A549 (cell line): ENCODE data around the gene ITPA. TPM values are rescaled to one million over a fixed set of nuclear protein-coding genes. Genes with fewer than 3 reads are reported as not detected.
A peak's percentile ranks its signal among the peaks of the same experiment; 100 is the strongest.
"Not testable (repeated sequence)": the region's sequence is repeated elsewhere in the genome, so short reads cannot be mapped to it uniquely, and the experiment has no call there.

Experiments
- ATAC-seq, 2 experiments: fragments of 200-7000 bp in 1 of 2; fragments of >200 bp in 1 of 2; cut with Nextera tagmentation in 1 of 2; cut with Tn5 transposase in 1 of 2; 3 replicates each; pipeline versions ENCODE4 v1.8.0 to v1.9.1; 2018 to 2020; ENCODE audit warnings: mild to moderate bottlenecking in 1 of 2, moderate library complexity in 1 of 2
- CTCF ChIA-PET: fragments of 300-600 bp; sonication (Branson Sonifier 250); formaldehyde crosslinking; extraction: SDS; loops from one replicate; lab custom pipeline; 2021; ENCODE audit warnings: antibody characterized with exemption, inconsistent platforms; lab: Yijun Ruan, JAX
- POLR2A ChIA-PET: fragments of 350-600 bp; formaldehyde crosslinking; extraction: SDS; loops from one replicate; lab custom pipeline; 2021; ENCODE audit warnings: antibody characterized with exemption, inconsistent platforms; lab: Yijun Ruan, JAX
- DNase-seq, 2 experiments: peaks; one replicate each; pipeline versions ENCODE4 v3.0.0 to v3.0.0-alpha.2; 2011 to 2016; ENCODE audit warnings: low read depth in 1 of 2, low spot score in 1 of 2
- FAIRE-seq: peaks from 2 replicates; lab custom pipeline; 2011; peaks lifted over from hg19 to GRCh38; lab: Jason Lieb, UNC
- H3K27ac ChIP-seq, 2 experiments: fragments of >200 bp; sonication (Bioruptor Twin); formaldehyde crosslinking; 3 replicates each; pipeline ENCODE4 v1.5.1; 2016 to 2017
- H3K4me1 ChIP-seq: fragments of >200 bp; sonication (Bioruptor Twin); formaldehyde crosslinking; 3 replicates; pipeline ENCODE4 v1.6.1; 2016
- H3K4me2 ChIP-seq: fragments of >200 bp; sonication (Bioruptor Twin); formaldehyde crosslinking; 3 replicates; pipeline ENCODE4 v1.6.1; 2016
- H3K4me3 ChIP-seq: fragments of >200 bp; sonication (Bioruptor Twin); formaldehyde crosslinking; 3 replicates; pipeline ENCODE4 v1.5.1; 2016
- H3K9me3 ChIP-seq: fragments of >200 bp; sonication (Bioruptor Twin); formaldehyde crosslinking; 3 replicates; pipeline ENCODE4 v1.6.1; 2016
- BHLHE40 ChIP-seq: IDR thresholded peaks from 2 replicates; pipeline ENCODE4 v1.6.1; 2012; ENCODE audit warnings: low read depth, low read length, inconsistent platforms
- CBX8 ChIP-seq: fragments of 200-600 bp; sonication (generic); IDR thresholded peaks from 2 replicates; pipeline ENCODE4 v1.6.1; 2016
- E2F6 ChIP-seq: IDR thresholded peaks from 2 replicates; pipeline ENCODE4 v1.6.1; 2012; ENCODE audit warnings: low read depth, borderline replicate concordance
- EHMT2 ChIP-seq: fragments of 200-600 bp; sonication (generic); IDR thresholded peaks from 2 replicates; pipeline ENCODE4 v1.6.1; 2016; ENCODE audit warnings: antibody characterized with exemption, low read depth, mild to moderate bottlenecking, moderate library complexity
- EP300 ChIP-seq, 2 experiments: fragments of >200 bp; sonication (Bioruptor Twin); formaldehyde crosslinking; IDR thresholded peaks; 2 replicates in 1 of 2; 3 replicates in 1 of 2; pipeline ENCODE4 v1.6.1; 2016 to 2017
- FOSB ChIP-seq: fragments of 250-450 bp; sonication (Bioruptor Pico); IDR thresholded peaks from 2 replicates; pipeline ENCODE4 v1.5.0; 2020; ENCODE audit warnings: mild to moderate bottlenecking, moderate library complexity
- GATA3 ChIP-seq: IDR thresholded peaks from 2 replicates; pipeline ENCODE4 v1.6.1; 2012; ENCODE audit warnings: borderline replicate concordance
- HEYL ChIP-seq: fragments of 250-450 bp; sonication (Bioruptor Pico); IDR thresholded peaks from 2 replicates; pipeline ENCODE4 v1.8.0; 2021; ENCODE audit warnings: mild to moderate bottlenecking, moderate library complexity
- KDM1A ChIP-seq: fragments of 200-600 bp; sonication (generic); IDR thresholded peaks from 2 replicates; pipeline ENCODE4 v1.6.1; 2016; ENCODE audit warnings: low read depth, mild to moderate bottlenecking
- MAFK ChIP-seq: fragments of 450-650 bp; IDR thresholded peaks from 2 replicates; pipeline ENCODE4 v1.6.1; 2014; ENCODE audit not compliant: partially characterized antibody
- MAX ChIP-seq: IDR thresholded peaks from 2 replicates; pipeline ENCODE4 v1.6.1; 2012
- MAZ ChIP-seq: fragments of 150-350 bp; IDR thresholded peaks from 2 replicates; pipeline ENCODE4 v1.6.1; 2014; ENCODE audit warnings: antibody characterized with exemption, low read depth, low read length, borderline replicate concordance
- MYC ChIP-seq: IDR thresholded peaks from 2 replicates; pipeline ENCODE4 v1.6.1; 2012; ENCODE audit warnings: mild to moderate bottlenecking, inconsistent platforms, low read length, improper control_type of control experiment, borderline replicate concordance
- NPAS2 ChIP-seq: fragments of 250-450 bp; sonication (Bioruptor Pico); IDR thresholded peaks from 2 replicates; pipeline ENCODE4 v1.8.0; 2022; ENCODE audit warnings: mild to moderate bottlenecking, moderate library complexity, borderline replicate concordance
- NR3C1 ChIP-seq: fragments of >200 bp; sonication (Bioruptor Twin); formaldehyde crosslinking; IDR thresholded peaks from 3 replicates; pipeline ENCODE4 v1.6.1; 2017
- PBX3 ChIP-seq: IDR thresholded peaks from 2 replicates; pipeline ENCODE4 v1.6.1; 2012
- POLR2A ChIP-seq: IDR thresholded peaks from 2 replicates; pipeline ENCODE4 v1.6.1; 2012; ENCODE audit warnings: mild to moderate bottlenecking, low read length
- POLR2AphosphoS2 ChIP-seq: conservative IDR thresholded peaks from 2 replicates; pipeline ENCODE4 v1.6.1; 2012; ENCODE audit warnings: low read length, improper control_type of control experiment, inconsistent platforms
- RARB ChIP-seq: fragments of 250-450 bp; sonication (Bioruptor Pico); IDR thresholded peaks from 2 replicates; pipeline ENCODE4 v1.8.0; 2021; ENCODE audit warnings: mild to moderate bottlenecking, moderate library complexity
- SREBF2 ChIP-seq: fragments of 450-650 bp; IDR thresholded peaks from 2 replicates; pipeline ENCODE4 v1.6.1; 2014; ENCODE audit warnings: mild to moderate bottlenecking, moderate library complexity
- TFCP2L1 ChIP-seq: fragments of 250-450 bp; sonication (Bioruptor Pico); IDR thresholded peaks from 2 replicates; pipeline ENCODE4 v1.5.0; 2021; ENCODE audit warnings: mild to moderate bottlenecking
- ZFP36 ChIP-seq: fragments of 450-650 bp; IDR thresholded peaks from 2 replicates; pipeline ENCODE4 v1.6.1; 2014; ENCODE audit warnings: borderline replicate concordance; ENCODE audit not compliant: partially characterized antibody
- ZSCAN20 ChIP-seq: fragments of 250-450 bp; sonication (Bioruptor Pico); IDR thresholded peaks from 2 replicates; pipeline ENCODE4 v1.8.0; 2022; ENCODE audit warnings: mild to moderate bottlenecking, moderate library complexity
- WGBS: methylation state at CpG from one replicate; pipeline ENCODE4 v1.1.6; 2017; ENCODE audit errors: missing lambda C conversion rate; 5-methylcytosine and 5-hydroxymethylcytosine counted together
- polyA plus RNA-seq, 4 experiments: library from polyadenylated mRNA; depleted of rRNA in 3 of 4; stranded (reverse); fragments of >200 nt; fragmentation: RNase III in 1 of 4; extraction: RNeasy Plus Mini Kit Qiagen cat#74134 plus additional on column Dnase treatment in 1 of 4; gene quantifications; 2 replicates in 3 of 4; 3 replicates in 1 of 4; pipeline ENCODE4 v1.2.3, GENCODE V29; 2011 to 2017
- TF ChIP-seq, protein P1 (sequence below): fragments of >200 bp; sonication (Bioruptor Twin); formaldehyde crosslinking; IDR thresholded peaks from 3 replicates; pipeline ENCODE4 v1.6.1; 2016
- TF ChIP-seq, protein P2 (sequence below): fragments of 150-350 bp; IDR thresholded peaks from 2 replicates; pipeline ENCODE4 v1.6.1; 2014; ENCODE audit warnings: low read depth, mild to moderate bottlenecking, low read length

ITPA gene
- polyA plus RNA-seq, 2 of the 4 experiments (the other 2 are of a cell fraction): 54.0 to 106 TPM

DNA sequence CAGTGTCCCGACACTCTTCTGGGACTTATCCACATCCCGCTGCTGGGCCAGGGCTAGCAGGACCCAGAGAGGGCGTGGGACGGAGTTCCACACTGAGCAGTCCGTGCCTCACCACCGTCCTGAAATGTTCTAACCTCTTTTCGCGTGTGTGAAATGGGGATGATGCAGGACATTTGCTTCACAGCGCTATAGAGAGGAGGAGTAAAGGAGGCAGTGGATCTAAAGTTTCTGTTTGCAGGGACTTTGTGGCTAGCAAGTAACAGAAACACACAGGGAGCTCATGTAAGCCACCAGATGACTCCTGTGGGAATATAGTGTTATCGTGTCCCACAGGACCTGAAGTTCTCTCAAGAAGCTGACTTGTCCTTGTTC lies 634 bp downstream of the ITPA start:
- peaks cover 17% of the 10 kb centered on the region for H3K4me1 ChIP-seq
- WGBS: 2% methylated on average over 10 of the region's 10 CpGs
- CTCF ChIA-PET: interaction anchor here (0.6 to 8.6 kb wide), 5 partner anchors 11 to 107 kb away, joined by 3 to 79 read pairs (median 4); no protein-coding TSS in a partner anchor
- no peak for TF ChIP-seq TFCP2L1 (CRISPR knock-in tag)
- 0 out of 2 replicates have a peak, but pooled peaks have one; percentile 13 for TF ChIP-seq PBX3
- TF ChIP-seq, all 56 proteins: peak for 1
- FAIRE-seq: peak; percentile 78
- POLR2A ChIA-PET: interaction anchor here (0.7 to 1.4 kb wide), 2 partner anchors 10 to 27 kb away, joined by 3 read pairs; no protein-coding TSS in a partner anchor
- peak; percentile 45 to 47; a peak in 4 of 6 replicates for ATAC-seq
- H3K4me3 ChIP-seq: peak overlapping the region; percentile 84
- peak overlapping the region; percentile 95 for H3K4me2 ChIP-seq
- H3K27ac ChIP-seq: peak overlapping the region; percentile 90 to 93
- no peaks in the 10 kb centered on the region for H3K9me3 ChIP-seq
- DNase-seq: no peak

- H3K27ac ChIP-seq: peak overlapping the region; percentile 90 to 93
- TF ChIP-seq FOSB (CRISPR knock-in tag): no peak
- TF ChIP-seq, protein P1, sequence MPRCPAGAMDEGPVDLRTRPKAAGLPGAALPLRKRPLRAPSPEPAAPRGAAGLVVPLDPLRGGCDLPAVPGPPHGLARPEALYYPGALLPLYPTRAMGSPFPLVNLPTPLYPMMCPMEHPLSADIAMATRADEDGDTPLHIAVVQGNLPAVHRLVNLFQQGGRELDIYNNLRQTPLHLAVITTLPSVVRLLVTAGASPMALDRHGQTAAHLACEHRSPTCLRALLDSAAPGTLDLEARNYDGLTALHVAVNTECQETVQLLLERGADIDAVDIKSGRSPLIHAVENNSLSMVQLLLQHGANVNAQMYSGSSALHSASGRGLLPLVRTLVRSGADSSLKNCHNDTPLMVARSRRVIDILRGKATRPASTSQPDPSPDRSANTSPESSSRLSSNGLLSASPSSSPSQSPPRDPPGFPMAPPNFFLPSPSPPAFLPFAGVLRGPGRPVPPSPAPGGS: no peak
- TF ChIP-seq POLR2AphosphoS2: no peak
- no peak for TF ChIP-seq KDM1A
- no peak for TF ChIP-seq E2F6
- no peak for TF ChIP-seq SREBF2
- TF ChIP-seq EHMT2: no peak
- TF ChIP-seq BHLHE40: no peak
- no peak for TF ChIP-seq MAZ
- H3K9me3 ChIP-seq: no peaks in the 10 kb centered on the region
- ATAC-seq: no peak; a peak in 1 of 6 replicates
- peak overlapping the region; percentile 84 for H3K4me3 ChIP-seq
- H3K4me1 ChIP-seq: peaks cover 17% of the 10 kb centered on the region
- no peak for DNase-seq
- WGBS: 75% methylated on average over 2 of the region's 2 CpGs
- ChIA-PET POLR2A (no interaction called here), CTCF (interaction anchor here (0.6 to 8.6 kb wide), 4 partner anchors 11 to 106 kb away, joined by 3 to 79 read pairs (median 6); no protein-coding TSS in a partner anchor)
- FAIRE-seq: no peak
- H3K4me2 ChIP-seq: peak overlapping the region; percentile 95
Observed at GRCh38 chr20:3210346-3210745, 1.0 kb downstream of the ITPA start.

- peaks cover 15% of the 10 kb centered on the region for H3K4me1 ChIP-seq
- no peak for FAIRE-seq
- no peak for TF ChIP-seq FOSB (CRISPR knock-in tag)
- no peak for TF ChIP-seq EP300 (IDR thresholded peaks at IDR 0.05)
- no peak for TF ChIP-seq MAX
- TF ChIP-seq MYC: no peak
- no peak for TF ChIP-seq ZFP36
- no peak for TF ChIP-seq MAFK
- no peak for TF ChIP-seq ZSCAN20 (CRISPR knock-in tag)
- TF ChIP-seq GATA3: no peak
- TF ChIP-seq E2F6: no peak
- no peak for TF ChIP-seq BHLHE40
- TF ChIP-seq RARB: no peak
- TF ChIP-seq MAZ: no peak
- TF ChIP-seq NR3C1: no peak
- no peak for TF ChIP-seq HEYL (CRISPR knock-in tag)
- TF ChIP-seq NPAS2 (CRISPR knock-in tag): no peak
- no peak for TF ChIP-seq POLR2A
- TF ChIP-seq CBX8: no peak
- TF ChIP-seq, protein P2, sequence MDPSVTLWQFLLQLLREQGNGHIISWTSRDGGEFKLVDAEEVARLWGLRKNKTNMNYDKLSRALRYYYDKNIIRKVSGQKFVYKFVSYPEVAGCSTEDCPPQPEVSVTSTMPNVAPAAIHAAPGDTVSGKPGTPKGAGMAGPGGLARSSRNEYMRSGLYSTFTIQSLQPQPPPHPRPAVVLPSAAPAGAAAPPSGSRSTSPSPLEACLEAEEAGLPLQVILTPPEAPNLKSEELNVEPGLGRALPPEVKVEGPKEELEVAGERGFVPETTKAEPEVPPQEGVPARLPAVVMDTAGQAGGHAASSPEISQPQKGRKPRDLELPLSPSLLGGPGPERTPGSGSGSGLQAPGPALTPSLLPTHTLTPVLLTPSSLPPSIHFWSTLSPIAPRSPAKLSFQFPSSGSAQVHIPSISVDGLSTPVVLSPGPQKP: no peak
- no peak for TF ChIP-seq TFCP2L1 (CRISPR knock-in tag)
- TF ChIP-seq EHMT2: no peak
- no peak overlapping the region for H3K4me3 ChIP-seq
- H3K4me2 ChIP-seq: no peak overlapping the region
- POLR2A ChIA-PET: interaction anchor here (1.3 kb wide), 1 partner anchor 10 kb away, joined by 4 read pairs; no protein-coding TSS in a partner anchor
- no peak for ATAC-seq
- WGBS: 87% methylated on average over 7 of the region's 7 CpGs
- H3K9me3 ChIP-seq: no peaks in the 10 kb centered on the region
- DNase-seq: no peak
- no peak overlapping the region for H3K27ac ChIP-seq
- CTCF ChIA-PET: interaction anchor here (0.6 to 8.6 kb wide), 6 partner anchors 8 to 103 kb away, joined by 3 to 79 read pairs (median 3); no protein-coding TSS in a partner anchor
Observed at GRCh38 chr20:3213226-3213625, 3.9 kb downstream of the ITPA start.

- H3K4me2 ChIP-seq, POLR2A ChIA-PET, H3K27ac ChIP-seq, H3K9me3 ChIP-seq, ATAC-seq, FAIRE-seq, DNase-seq, H3K4me3 ChIP-seq: not testable (repeated sequence)
- CTCF ChIA-PET: interaction anchor here (1.6 to 10.7 kb wide), 4 partner anchors 8 to 98 kb away, joined by 3 to 105 read pairs (median 36); no protein-coding TSS in a partner anchor
- WGBS: 92% methylated on average over 7 of the region's 7 CpGs
- H3K4me1 ChIP-seq: peaks cover 16% of the 10 kb centered on the region
Observed at GRCh38 chr20:3215359-3215917, 6.1 kb downstream of the ITPA start.
